CD4-positive, alpha-beta T cell treated with Interleukin-17A for 4 hours (primary cell): ENCODE results near the gene CYP2D6.
"Not testable (repeated sequence)": the region's sequence is repeated elsewhere in the genome, so short reads cannot be mapped to it uniquely, and the experiment has no call there.

Source experiments
- DNase-seq: peaks from one replicate; pipeline ENCODE4 v3.0.0-alpha.2; 2020; ENCODE audit warnings: mixed read lengths

Gene CYP2D6

GRCh38 chr22:42131562-42131961 lies 952 bp upstream of the CYP2D6 start:
- DNase-seq: no peak

GRCh38 chr22:42130182-42130581 lies 428 bp downstream of the CYP2D6 start:
- not testable (repeated sequence) for DNase-seq

GRCh38 chr22:42128776-42129694 lies 1.6 kb downstream of the CYP2D6 start:
- DNase-seq: peak; percentile 13

- DNase-seq: not testable (repeated sequence)
These were observed 2.6 kb downstream of the CYP2D6 start for GRCh38 chr22:42128007-42128406.

- DNase-seq: no peak
These were observed 3.0 kb downstream of the CYP2D6 start for GRCh38 chr22:42127606-42128005.

- DNase-seq: not testable (repeated sequence)
These were observed 7.1 kb downstream of the CYP2D6 start for GRCh38 chr22:42123529-42123928.

- DNase-seq: peak; percentile 53
These were observed 10.2 kb downstream of the CYP2D6 start for GRCh38 chr22:42120231-42121021.

- no peak for DNase-seq
These were observed 13.7 kb downstream of the CYP2D6 start for GRCh38 chr22:42116848-42117424.

- not testable (repeated sequence) for DNase-seq
These were observed 15.2 kb downstream of the CYP2D6 start for GRCh38 chr22:42115420-42115830.

- DNase-seq: no peak
These were observed 15.9 kb downstream of the CYP2D6 start for GRCh38 chr22:42114721-42115120.

GRCh38 chr22:42112793-42113192 lies 17.8 kb downstream of the CYP2D6 start:
- DNase-seq: peak; percentile 27

GRCh38 chr22:42111798-42112197 lies 18.8 kb downstream of the CYP2D6 start:
- DNase-seq: no peak

GRCh38 chr22:42108848-42109247 lies 21.8 kb downstream of the CYP2D6 start:
- DNase-seq: no peak

- not testable (repeated sequence) for DNase-seq
These were observed 26.2 kb downstream of the CYP2D6 start for GRCh38 chr22:42104332-42104860.

- no peak for DNase-seq
These were observed 29.4 kb downstream of the CYP2D6 start for GRCh38 chr22:42101199-42101598.

GRCh38 chr22:42091455-42091782 lies 39.2 kb downstream of the CYP2D6 start:
- DNase-seq: peak; percentile 14

GRCh38 chr22:42090596-42091454 lies 39.8 kb downstream of the CYP2D6 start, which contains the start of gene NDUFA6:
Gene NDUFA6, minus strand, starts transcription at chr22:42090772. Its CDS starts 28 bp downstream, at chr22:42090744.
- DNase-seq: peak; percentile 98

- no peak for DNase-seq
These were observed 44.6 kb downstream of the CYP2D6 start for GRCh38 chr22:42086051-42086450.

- DNase-seq: no peak
These were observed 45.7 kb downstream of the CYP2D6 start for GRCh38 chr22:42084874-42085273.

GRCh38 chr22:42083119-42083518 lies 47.5 kb downstream of the CYP2D6 start:
- no peak for DNase-seq

- DNase-seq: peak; percentile 38
These were observed 50.3 kb downstream of the CYP2D6 start for GRCh38 chr22:42080287-42080686.
